GM19239 (cell line): Measurements from ENCODE around the gene METTL9.
"Not testable (repeated sequence)": the region's sequence is repeated elsewhere in the genome, so short reads cannot be mapped to it uniquely, and the experiment has no call there.

Experiments
- DNase-seq: peaks from one replicate; pipeline ENCODE4 v3.0.0; 2011; ENCODE audit warnings: low spot score; ENCODE audit not compliant: insufficient read length
- FAIRE-seq: peaks from 2 replicates; lab custom pipeline; 2011; peaks lifted over from hg19 to GRCh38; lab: Jason Lieb, UNC

METTL9 gene

DNA sequence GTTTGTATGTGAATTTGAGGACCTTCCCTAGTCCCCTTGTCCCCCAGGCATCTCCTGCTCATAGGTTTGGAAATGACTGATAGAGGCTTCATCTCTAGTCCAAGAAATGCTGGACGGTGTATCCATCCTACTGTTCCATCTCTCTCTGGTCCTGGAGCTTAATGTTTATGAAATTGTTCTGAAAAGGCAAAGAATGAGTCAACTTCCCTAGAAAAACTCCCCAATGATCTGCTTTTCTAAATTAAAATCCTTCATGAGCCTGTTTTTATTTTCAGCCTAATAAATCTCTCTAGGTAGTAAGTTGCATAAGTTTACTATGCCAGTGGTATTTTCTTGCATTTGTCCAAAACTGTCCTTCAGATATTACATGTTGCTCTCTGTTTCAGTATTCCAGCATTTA lies 55.1 kb downstream of the METTL9 start:
- no peak for FAIRE-seq
- DNase-seq, result no peak

DNA sequence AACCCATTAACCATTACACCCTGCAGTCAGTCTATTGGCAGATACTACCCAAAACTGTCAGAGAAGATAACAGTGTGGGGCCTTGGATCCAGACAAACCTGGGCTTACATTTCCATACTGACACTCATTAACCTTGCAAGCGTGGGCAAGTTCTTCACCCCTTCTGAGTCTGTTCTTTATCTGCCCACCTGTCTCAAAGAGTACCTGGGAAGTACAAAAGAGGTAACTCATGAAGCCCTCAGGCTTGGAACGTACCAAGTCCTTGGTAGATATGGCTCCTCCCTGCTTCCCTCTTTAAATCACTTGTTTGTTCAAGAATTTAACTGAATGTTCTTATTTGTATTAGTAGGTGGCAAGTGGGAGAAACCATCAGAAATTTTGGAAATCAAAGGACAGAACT lies 55.5 kb downstream of the METTL9 start:
- FAIRE-seq (no peak), DNase-seq (no peak)

DNA sequence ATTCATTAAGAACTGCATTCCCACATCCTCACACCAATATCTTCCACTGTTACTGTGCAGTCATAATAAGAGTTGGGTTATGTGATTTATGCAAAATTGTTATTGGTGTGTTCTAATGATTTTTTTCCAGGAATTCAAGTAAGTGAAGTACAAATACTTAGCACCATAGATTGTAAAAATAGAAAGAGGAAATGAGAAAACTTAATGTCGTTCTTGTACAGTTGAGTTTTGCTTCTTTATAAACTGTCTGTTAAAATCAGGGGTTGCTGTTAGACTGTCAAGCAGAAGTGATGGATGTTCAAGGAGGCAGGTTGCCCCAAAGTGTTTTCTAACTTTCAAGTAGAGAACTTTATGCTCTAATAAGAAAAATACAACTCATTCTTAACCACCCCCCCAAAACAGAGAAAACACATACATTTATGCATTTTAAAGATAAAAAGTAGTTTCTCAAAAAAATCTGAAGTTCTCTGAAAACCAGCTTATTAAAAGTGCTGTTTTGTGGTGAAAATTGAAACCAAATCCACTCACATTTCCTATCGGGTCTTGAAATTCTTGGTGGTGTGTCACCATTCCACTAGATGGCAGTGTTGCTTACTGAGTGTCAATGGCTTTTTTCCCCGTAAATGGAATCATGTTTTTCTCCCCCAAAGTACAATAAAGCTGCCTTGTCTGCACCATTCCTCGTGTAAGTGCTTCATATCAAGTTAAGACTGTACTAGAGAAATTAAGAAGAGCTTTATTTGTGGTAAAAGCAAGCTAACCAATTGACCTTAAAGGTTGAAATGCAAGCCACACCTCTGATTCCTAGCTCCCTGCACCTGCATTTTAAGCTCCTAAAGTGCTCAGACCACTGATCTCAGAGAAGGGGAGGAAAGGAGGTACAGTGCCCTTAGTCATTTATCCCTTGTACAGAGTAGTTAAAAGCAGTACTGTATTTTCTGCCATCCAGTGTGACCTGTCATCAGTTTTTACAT lies 57.7 kb downstream of the METTL9 start:
- FAIRE-seq, result peak; percentile 87

DNA sequence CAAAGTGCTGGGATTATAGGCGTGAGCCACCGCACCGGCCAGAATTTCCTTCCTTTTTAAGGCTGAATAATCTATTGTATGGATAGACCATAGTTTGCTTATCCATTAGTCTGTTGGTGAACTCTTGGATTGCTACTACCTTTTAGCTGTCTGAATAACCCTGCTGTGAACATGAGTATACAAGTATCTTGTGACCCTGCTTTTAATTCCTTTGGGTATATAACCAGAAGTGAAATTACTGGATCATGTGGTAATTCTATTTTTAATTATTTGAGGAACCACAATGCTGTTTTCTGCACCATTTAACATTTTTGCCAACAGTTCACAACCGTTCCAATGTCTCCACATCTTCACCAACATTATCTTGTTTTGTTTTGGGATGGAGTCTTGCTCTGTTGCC lies 59.7 kb downstream of the METTL9 start:
- FAIRE-seq (no peak), DNase-seq (no peak)

More for the DNA sequence above, 57.7 kb downstream of the METTL9 start:
- peak; percentile 58 for DNase-seq

DNA sequence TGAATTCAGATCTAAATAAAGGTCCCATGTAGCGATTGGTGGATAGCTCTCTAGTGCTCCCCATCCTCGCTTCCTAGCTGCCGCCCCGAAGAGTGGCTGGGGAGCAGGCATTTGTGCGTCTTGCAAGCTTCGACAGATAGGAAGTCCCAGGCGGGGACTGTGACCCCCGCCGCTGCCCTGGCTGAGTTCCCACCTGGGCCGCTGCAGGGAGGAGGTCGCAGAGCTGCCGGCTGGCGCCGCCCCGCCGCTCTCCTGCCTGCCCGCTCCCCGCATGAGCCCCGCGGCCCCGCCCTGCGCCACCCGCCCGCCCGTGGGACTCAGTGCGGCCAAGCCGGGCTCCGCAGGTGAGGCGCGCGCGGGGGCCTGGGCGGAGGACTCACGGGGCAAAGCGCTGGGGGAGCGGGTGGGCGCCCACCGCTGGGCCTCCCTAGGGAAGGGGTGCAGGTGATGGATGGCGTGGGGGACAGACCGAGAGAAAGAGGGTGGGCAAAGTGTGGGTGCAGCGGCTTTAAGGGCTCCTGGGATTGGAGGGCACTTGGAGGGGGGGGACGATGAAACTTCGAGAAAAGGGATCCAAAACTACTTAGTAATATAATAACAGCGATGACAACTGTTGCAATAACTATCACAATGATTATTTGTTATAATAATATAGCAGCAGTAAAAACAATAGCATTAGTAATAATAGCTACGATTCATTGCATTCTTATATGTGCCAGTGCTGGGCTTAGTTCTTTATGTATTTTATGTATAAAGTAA lies 64.7 kb downstream of the METTL9 start, which contains the start of gene OTOA:
Gene OTOA, plus strand, starts transcription at position 80 of the 759 bp plus-strand sequence. CDS start 14,547 bp downstream, outside the sequence.
- FAIRE-seq (no peak), DNase-seq (no peak)

DNA sequence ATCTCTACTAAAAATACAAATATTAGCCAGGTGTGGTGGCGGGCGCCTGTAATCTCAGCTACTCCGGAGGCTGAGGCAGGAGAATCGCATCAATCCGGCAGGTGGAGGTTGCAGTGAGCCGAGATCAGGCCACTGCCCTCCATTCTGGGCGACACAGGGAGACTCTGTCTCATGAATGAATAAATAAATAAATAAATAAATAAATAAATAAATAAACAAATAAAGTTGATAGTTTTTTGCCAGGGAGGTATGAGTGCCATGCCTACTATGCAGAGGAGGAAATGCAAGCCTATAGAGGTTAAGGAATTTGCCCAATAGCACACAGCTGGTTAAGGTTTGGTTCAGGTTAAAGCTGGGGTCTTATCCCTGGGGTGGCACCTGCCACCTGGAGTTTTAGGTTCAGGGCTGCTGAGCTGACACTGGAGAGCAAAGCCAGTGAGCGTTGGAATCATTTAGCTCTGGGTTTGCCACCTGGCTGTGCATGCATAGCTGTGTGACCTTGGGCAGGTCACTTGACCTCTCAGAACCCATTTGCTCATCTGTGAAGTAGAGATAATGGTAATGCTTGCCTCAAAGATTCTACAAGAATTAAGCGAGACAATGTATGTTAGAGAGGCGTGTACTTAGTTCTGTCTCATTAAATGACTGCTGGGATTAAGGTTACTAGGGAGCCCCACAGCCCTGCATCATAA lies 65.6 kb downstream of the METTL9 start:
- DNase-seq, result no peak
- no peak for FAIRE-seq

DNA sequence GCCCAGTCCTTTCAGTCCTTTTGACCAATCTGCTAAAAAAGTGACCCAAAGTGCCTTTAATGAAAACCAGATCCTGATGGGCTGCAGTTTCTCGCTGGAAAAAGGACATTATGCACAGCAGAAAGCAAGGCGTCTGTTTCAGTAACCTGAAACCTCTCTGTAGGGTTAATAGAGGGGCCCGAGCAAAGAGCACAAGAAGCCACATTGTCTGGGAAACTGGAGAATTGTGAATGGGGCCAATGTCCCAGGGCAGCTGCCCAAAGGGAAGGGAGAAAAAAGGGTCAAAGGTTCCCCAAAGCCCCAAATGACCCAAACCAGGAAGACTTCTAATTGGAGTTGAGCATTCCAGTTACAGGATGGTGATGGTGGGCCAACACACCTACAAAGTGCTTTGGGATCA lies 67.4 kb downstream of the METTL9 start:
- FAIRE-seq (no peak), DNase-seq (no peak)

DNA sequence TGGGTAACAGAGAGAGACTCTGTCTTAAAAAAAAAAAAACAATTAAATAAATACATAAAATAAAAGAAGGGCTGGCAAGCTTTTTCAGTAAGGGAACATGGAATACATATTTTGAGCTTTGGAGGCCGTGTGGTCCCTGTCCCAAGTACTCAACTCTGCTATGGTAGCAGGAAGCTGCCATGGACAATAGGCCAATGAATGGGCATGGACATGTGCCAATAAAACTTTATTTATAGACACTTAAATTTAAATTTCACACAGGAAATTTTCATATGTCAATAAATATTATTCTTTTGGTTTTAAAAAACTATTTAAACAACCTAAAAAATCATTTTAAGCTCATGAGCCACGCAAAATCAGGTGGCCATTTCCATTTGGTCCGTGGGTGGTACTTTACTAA lies 68.2 kb downstream of the METTL9 start:
- DNase-seq (no peak), FAIRE-seq (no peak)

DNA sequence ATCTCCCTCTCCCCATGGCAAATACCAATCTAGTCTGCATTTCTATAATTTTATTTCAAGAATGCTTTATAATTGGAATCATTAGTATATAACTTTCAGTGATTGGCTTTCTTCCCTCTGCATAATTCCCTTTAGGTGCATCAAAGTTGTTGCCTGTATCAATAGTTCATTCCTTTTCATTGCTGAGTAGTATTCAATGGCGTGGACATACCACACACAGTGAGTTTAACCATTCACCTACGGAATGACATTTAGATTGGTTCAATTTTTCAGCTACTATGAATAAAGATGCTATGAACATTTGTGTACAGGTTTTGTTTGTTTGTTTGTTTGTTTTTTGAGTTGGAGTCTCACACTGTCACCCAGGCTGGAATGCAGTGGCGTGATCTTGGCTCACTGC lies 74.1 kb downstream of the METTL9 start:
- no peak for FAIRE-seq

DNA sequence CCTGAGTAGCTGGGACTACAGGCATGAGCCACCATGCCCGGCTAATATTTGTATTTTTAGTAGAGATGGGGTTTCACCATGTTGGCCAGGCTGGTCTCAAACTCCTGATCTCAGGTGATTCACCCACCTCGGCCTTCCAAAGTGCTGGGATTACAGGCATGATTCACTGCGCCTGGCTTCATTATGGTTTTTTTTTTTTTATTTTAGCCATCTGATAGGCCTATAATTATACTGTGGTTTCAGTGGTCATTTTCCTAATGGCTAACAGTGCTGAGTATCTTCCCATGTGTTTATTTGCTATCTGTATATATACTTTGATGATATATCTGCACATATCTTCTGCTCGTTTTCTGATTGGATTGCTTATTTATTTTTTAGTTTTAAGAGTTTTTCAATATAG lies 75.1 kb downstream of the METTL9 start:
- FAIRE-seq, DNase-seq: not testable (repeated sequence)

More for the DNA sequence above, 74.1 kb downstream of the METTL9 start:
- DNase-seq, result no peak

DNA sequence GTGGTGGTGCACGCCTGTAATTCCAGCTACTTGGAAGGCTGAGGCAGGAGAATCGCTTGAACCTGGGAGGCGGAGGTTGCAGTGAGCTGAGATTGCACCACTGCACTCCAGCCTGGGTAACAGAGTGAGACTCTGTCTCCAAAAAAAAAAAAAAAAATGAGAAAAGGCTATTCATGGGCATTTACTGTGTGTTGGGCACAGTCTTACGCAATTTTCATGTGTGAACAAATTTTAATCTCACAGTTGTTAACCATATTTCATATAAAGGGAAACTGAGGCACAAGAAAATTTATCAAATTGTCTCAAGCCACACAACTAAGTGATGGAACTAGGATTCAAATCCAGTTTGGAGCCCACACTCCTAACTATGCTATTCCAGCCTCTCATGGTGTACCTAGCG lies 81.3 kb downstream of the METTL9 start:
- not testable (repeated sequence) for DNase-seq, FAIRE-seq

DNA sequence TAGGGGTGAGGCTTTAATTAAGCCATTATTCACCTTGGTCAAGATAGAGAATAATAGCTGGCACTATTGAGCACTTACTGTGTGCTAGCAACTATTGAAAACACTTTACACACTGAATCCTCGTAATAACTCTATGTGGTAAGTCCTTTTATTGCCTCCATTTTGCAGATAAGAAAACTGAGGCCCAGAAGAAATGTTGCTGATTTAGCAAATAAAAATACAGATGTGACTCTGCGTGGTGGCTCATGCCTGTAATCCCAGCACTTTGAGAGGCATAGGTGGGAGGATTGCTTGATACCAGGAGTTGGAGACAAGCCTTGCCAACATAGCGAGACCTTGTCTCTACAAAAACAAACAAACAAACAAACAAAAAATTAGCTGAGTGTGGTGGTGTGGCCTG lies 83.8 kb downstream of the METTL9 start:
- DNase-seq (no peak), FAIRE-seq (no peak)

DNA sequence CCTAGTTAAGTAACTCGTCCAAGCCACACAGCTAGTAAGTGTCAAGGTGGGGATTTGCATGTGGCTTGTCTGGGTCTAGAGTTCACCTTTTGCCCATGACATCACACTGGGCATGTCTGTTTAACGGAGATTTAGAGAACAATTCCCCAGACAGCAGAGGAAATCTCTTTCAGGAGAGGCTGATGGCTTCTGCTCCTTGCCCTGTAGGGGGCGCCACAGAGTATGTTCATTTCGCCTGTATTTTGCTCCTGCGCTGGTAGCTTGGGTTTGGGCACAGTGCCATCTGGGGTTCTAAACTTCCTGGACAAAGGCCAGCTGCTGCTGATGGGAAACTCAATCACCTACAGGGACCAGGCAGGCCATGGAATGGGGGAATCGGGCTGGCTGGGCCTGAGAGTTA lies 84.8 kb downstream of the METTL9 start:
- DNase-seq (no peak), FAIRE-seq (no peak)

DNA sequence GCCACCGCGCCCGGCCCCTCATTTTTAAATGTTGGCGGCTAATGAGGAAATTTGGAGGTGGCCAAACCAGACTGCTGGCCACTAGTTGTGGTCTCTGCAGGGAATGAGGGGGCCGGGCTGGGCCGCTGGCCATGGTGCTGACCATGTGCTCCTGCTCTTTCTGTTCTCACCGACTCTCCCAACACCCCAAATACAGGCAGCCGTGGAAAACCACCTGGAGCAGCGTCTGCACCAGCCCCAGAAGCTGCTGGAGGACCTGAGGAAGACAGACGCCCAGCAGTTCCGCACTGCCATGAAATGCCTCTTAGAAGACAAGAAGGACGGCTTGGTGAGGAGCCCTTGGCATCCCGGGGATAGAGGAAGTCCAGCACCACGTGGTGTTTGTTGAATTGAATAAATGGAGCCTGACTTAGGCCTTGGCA lies 85.7 kb downstream of the METTL9 start:
- DNase-seq (no peak), FAIRE-seq (no peak)

DNA sequence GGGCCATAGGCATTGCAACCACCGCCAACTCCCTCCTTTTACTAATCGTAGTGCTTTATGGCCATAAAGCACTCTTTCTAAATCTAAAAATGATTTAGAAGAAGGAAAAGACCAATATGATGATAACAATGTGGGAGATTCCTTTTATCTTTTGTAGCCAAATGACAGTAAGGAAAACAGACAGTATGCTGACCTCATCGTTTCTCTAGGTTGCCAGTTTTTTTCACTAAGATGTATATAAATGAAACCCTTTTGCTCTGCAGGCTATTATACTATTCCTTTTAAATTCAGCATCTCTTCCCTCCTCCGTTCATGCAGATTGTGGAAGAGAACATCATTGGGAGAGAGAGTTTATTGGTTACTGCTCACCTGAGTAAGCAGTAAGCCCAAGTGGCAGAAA lies 89.7 kb downstream of the METTL9 start:
- no peak for DNase-seq
- FAIRE-seq, result no peak

DNA sequence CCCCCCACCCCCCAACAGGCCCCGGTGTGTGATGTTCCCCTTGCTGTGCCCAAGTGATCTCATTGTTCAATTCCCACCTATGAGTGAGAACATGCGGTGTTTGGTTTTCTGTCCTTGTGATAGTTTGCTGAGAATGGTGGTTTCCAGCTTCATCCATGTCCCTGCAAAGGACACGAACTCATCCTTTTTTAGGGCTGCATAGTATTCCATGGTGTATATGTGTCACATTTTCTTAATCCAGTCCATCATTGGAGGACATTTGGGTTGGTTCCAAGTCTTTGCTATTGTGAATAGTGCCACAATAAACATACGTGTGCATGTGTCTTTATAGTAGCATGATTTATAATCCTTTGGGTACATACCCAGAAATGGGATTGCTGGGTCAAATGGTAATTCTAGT lies 91.6 kb downstream of the METTL9 start:
- FAIRE-seq, DNase-seq: not testable (repeated sequence)

DNA sequence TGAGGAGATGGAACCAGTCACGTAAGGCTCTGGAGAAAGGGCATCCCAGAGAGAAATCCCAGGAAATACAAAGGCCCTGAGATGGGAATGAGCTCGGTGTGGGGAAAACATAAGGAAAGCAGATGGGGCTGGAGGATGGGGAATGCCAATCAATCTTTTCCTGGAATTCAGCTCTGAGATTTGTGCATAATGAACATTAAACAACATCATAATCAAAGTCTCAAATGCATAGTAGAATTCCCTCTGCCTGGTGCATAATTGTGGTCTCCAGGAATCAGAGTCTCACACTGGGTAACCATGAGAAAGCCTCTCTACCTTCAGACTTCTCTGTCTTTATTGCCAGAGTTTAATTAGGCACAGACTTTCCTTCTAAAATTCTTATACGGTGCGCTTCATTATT lies 95.2 kb downstream of the METTL9 start:
- FAIRE-seq, result no peak
- no peak for DNase-seq

DNA sequence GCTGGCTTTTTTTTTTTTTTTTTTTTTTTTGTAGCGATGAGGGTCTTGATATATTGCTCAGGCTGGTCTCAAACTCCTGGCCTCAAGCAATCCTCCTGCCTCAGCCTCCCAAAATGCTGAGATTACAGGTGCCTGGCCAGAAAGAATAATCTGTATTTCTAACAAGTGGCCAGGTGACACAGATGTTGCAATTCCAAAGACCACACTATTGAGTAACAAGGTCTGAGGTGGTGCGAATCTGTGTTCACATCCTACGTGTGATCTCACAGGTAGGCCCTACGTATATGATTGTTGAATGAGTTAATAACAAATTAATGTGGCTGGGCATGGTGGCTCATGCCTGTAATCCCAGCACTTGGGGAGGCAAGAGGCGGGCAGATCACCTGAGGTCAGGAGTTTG lies 97.7 kb downstream of the METTL9 start:
- DNase-seq, result no peak
- no peak for FAIRE-seq

DNA sequence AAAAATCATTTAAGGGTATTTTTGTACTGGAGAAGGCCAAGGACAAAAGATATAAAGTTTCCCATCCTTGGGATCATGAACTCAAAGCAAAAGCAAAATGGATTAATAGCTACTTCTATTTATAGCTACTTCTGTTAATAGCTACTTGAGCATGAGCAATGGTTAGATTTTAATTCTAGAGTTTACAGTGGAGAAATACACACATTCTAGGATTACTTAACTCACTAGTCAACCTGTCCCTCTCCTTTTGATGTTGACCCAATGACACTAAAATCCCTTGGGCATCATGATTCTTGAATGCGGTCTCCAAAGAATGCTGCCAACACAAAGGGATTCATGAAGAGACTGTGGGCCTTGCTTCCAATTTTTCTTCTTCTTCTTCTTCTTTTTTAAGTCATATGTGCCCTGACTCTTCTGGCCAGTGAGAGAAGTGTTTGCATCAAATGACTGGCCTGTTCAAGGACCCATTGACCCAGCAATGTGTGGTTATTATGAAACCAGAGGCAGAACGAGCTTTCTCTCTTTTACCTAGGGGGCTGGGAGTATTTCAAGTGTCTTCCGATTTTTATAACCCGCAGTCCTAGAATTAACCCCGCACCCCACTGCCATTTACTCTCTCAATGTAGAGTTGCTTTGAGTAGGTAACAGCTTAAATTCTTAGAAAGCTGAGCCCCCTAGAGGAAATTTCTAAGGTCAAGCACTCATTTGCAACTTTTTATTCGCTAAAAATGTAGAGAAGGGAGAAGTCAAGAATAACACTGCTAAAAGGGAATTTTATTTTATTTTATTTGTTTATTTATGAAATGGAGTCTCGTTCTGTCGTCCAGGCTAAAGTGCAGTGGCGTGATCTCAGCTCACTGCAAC lies 99.0 kb downstream of the METTL9 start:
- FAIRE-seq, result no peak
- no peak for DNase-seq

DNA sequence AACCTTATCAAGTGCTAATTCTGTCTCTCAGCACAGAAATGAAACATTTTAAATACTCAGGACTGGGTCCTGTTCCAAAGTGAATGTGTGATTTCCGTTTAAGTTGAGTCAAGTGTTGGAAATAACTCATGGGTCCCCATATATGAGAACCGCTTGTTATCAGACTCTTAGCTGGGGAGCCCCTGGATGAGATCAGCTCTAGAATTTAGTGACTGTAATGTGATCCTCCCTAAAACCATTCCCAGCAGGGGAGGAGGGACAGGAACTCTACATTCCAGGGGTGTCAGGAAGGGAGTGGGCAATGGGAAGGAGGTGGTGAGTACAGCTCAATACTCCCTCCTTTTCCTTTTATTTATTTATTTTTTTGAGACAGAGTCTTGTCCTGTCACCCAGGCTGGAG lies 101.9 kb downstream of the METTL9 start:
- no peak for FAIRE-seq

More for the DNA sequence above, 101.9 kb downstream of the METTL9 start:
- no peak for DNase-seq
